ENCODE results near the gene CASP10. TPM values are rescaled to one million over a fixed set of nuclear protein-coding genes. Genes with fewer than 3 reads are reported as not detected.

Gene CASP10
- total and polyA plus RNA-seq, 2 of the 8 experiments (the other 6 are each of a cell fraction or from before 2014, with no cell fraction given) = 2.3 to 4.0 TPM

DNA sequence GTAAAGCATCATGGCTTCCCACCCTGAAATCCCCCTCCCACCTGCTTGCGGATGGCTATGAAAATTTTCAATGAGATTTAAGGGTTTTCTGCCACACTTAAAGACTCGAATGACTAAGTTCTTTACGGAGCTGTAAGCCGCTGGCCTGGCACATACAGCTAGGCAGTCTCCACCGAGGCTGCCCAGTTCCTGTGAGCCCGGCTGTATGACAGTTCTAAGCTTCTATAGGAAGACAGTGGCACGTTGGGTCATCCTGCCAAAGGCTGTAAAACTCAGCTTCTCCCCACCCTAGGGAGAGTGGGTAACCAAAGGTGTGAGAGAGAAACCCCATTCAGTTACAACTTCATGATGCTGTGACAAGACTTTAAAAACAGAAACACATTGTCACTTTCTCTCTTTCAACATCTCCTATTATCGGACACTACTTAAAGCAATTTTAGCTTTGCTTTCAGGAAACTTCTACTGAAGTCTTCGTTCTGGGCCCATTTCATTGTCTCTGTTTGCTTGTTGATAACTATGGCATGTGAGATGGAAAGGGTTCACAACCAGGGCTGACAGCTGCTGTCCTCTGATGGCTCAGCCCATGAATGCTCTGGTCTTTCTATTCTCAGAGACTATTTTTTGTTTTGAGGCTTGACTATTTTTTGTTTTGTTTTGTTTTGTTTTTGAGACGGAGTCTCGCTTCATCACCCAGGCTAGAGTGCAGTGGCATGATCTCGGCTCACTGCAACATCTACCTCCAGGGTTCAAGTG lies 84.5 kb downstream of the CASP10 start (continued):
- TF ChIP-seq, protein P1, sequence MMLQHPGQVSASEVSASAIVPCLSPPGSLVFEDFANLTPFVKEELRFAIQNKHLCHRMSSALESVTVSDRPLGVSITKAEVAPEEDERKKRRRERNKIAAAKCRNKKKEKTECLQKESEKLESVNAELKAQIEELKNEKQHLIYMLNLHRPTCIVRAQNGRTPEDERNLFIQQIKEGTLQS (IDR thresholded peaks at IDR 0.05; ENCODE audit: insufficient read depth, low read depth, low read length) = no peak
- no peak for TF ChIP-seq RAD21 (IDR thresholded peaks at IDR 0.05 in 1 of 2, conservative IDR thresholded peaks at IDR 0.05 in 1 of 2; ENCODE audit: low read depth in 2 of 2, low read length in 2 of 2)
- TF ChIP-seq HDAC2 (IDR thresholded peaks at IDR 0.05; ENCODE audit: borderline replicate concordance in 1 of 2, low read depth in 2 of 2, low read length in 2 of 2) = no peak
- TF ChIP-seq BCL11A (IDR thresholded peaks at IDR 0.05; ENCODE audit: low read depth in 2 of 2, low read length in 2 of 2) = no peak
- TF ChIP-seq EGR1 (IDR thresholded peaks at IDR 0.05; ENCODE audit: borderline replicate concordance, low read depth, low read length) = no peak
- TF ChIP-seq POLR2A (IDR thresholded peaks at IDR 0.05; ENCODE audit: control extremely low read depth in 1 of 2, low read depth in 2 of 2, low read length in 2 of 2) = no peak
- TF ChIP-seq TCF12 (IDR thresholded peaks at IDR 0.05; ENCODE audit: low read depth, low read length) = no peak

Data from H1 (cell line).